ENCODE data around the gene YJEFN3. TPM values are rescaled to one million over a fixed set of nuclear protein-coding genes. Genes with fewer than 3 reads are reported as not detected.

The YJEFN3 gene
- total RNA-seq, 1 donor from 2014 or later, result 0.79 TPM

- Histone ChIP-seq H3K4me3 (ENCODE audit: low read depth, low read length) (no peak overlapping the region), H3K27me3 (ENCODE audit: control insufficient read depth, insufficient read depth, low read length) (no peaks in the 10 kb centered on the region), H3K36me3 (ENCODE audit: control insufficient read depth, insufficient read depth, low read length) (peaks cover 6% of the 10 kb centered on the region)
- DNase-seq (ENCODE audit: low read depth), result no peak
- FAIRE-seq, result no peak
- TF ChIP-seq CTCF (IDR thresholded peaks at IDR 0.05; ENCODE audit: insufficient read depth, low read length, severe bottlenecking), result no peak
These were observed 2.9 kb upstream of the YJEFN3 start for GRCh38 chr19:19525611-19526380.

- no peak for TF ChIP-seq CTCF (IDR thresholded peaks at IDR 0.05; ENCODE audit: insufficient read depth, low read length, severe bottlenecking)
- Histone ChIP-seq H3K4me3 (ENCODE audit: low read depth, low read length) (no peak overlapping the region), H3K36me3 (ENCODE audit: control insufficient read depth, insufficient read depth, low read length) (peaks cover 6% of the 10 kb centered on the region), H3K27me3 (ENCODE audit: control insufficient read depth, insufficient read depth, low read length) (no peaks in the 10 kb centered on the region)
- FAIRE-seq (no peak), DNase-seq (ENCODE audit: low read depth) (no peak)
These were observed 1.9 kb upstream of the YJEFN3 start for GRCh38 chr19:19526581-19527370.

- no peaks in the 10 kb centered on the region for H3K27me3 ChIP-seq (ENCODE audit: control insufficient read depth, insufficient read depth, low read length)
- FAIRE-seq (no peak), DNase-seq (ENCODE audit: low read depth) (no peak)
- no peak for TF ChIP-seq CTCF (IDR thresholded peaks at IDR 0.05; ENCODE audit: insufficient read depth, low read length, severe bottlenecking)
- peaks cover 6% of the 10 kb centered on the region for H3K36me3 ChIP-seq (ENCODE audit: control insufficient read depth, insufficient read depth, low read length)
- H3K4me3 ChIP-seq (ENCODE audit: low read depth, low read length), result no peak overlapping the region
These were observed 1.4 kb upstream of the YJEFN3 start for GRCh38 chr19:19527371-19527656.

- TF ChIP-seq CTCF (IDR thresholded peaks at IDR 0.05; ENCODE audit: insufficient read depth, low read length, severe bottlenecking), result no peak
- no peak for FAIRE-seq
- H3K36me3 ChIP-seq (ENCODE audit: control insufficient read depth, insufficient read depth, low read length), result peaks cover 6% of the 10 kb centered on the region
These were observed 761 bp upstream of the YJEFN3 start for GRCh38 chr19:19527674-19528625.

GRCh38 chr19:19529783-19530422 is 1.2 kb downstream of the YJEFN3 start:
- Histone ChIP-seq H3K4me3 (ENCODE audit: low read depth, low read length) (no peak overlapping the region), H3K36me3 (ENCODE audit: control insufficient read depth, insufficient read depth, low read length) (peaks cover 6% of the 10 kb centered on the region), H3K27me3 (ENCODE audit: control insufficient read depth, insufficient read depth, low read length) (peaks cover 2% of the 10 kb centered on the region)
- TF ChIP-seq CTCF (IDR thresholded peaks at IDR 0.05; ENCODE audit: insufficient read depth, low read length, severe bottlenecking), result no peak
- no peak for FAIRE-seq
- no peak for DNase-seq (ENCODE audit: low read depth)

More at GRCh38 chr19:19527674-19528625, 761 bp upstream of the YJEFN3 start:
- no peak for DNase-seq (ENCODE audit: low read depth)
- no peaks in the 10 kb centered on the region for H3K27me3 ChIP-seq (ENCODE audit: control insufficient read depth, insufficient read depth, low read length)
- H3K4me3 ChIP-seq (ENCODE audit: low read depth, low read length), result no peak overlapping the region

Measured in bronchial epithelial cell (primary cell).